Caco-2 (cell line): ENCODE data around the gene MTMR6. TPM values are rescaled to one million over a fixed set of nuclear protein-coding genes. Genes with fewer than 3 reads are reported as not detected.

Experiments used
- BruUV-seq: library from RNA; stranded (reverse); fragments of 400-500 nt; replicated peaks from 2 replicates; lab custom pipeline; 2021; lab: Mats Ljungman, UMichigan
- CTCF ChIA-PET: fragments of 300-600 bp; sonication (Branson Sonifier 250); formaldehyde crosslinking; loops from one replicate; lab custom pipeline; 2022; ENCODE audit warnings: antibody characterized with exemption; lab: Charles Lee
- POLR2A ChIA-PET: fragments of 300-600 bp; sonication (Branson Sonifier 250); formaldehyde crosslinking; loops from one replicate; lab custom pipeline; 2022; ENCODE audit warnings: antibody characterized with exemption; lab: Charles Lee
- DNase-seq, 2 experiments: peaks; one replicate each; pipeline versions ENCODE4 v3.0.0 to v3.0.0-alpha.2; 2020 to 2022
- H3K27me3 ChIP-seq: replicated peaks from 2 replicates; pipeline ENCODE4 v1.6.0; 2011; ENCODE audit warnings: low read length; ENCODE audit not compliant: control insufficient read depth, insufficient read depth
- H3K36me3 ChIP-seq: 2 replicates; pipeline ENCODE4 v1.5.1; 2011; ENCODE audit warnings: low read length; ENCODE audit not compliant: control insufficient read depth, insufficient read depth
- H3K4me1 ChIP-seq: fragments of 250-450 bp; sonication (Bioruptor Pico); 2 replicates; pipeline ENCODE4 v1.5.1; 2020; ENCODE audit warnings: mild to moderate bottlenecking
- H3K4me3 ChIP-seq: 2 replicates; pipeline ENCODE4 v1.5.1; 2011; ENCODE audit warnings: low read depth, mild to moderate bottlenecking, control low read depth, low read length
- H3K9me3 ChIP-seq: fragments of 250-450 bp; sonication (Bioruptor Pico); 2 replicates; pipeline ENCODE4 v1.5.1; 2020; ENCODE audit warnings: mild to moderate bottlenecking, moderate library complexity
- H3K27ac Mint-ChIP-seq: one replicate; pipeline ENCODE4 v1.8.0; 2022; ENCODE audit warnings: mixed read lengths; ENCODE audit not compliant: unreplicated experiment
- H3K27me3 Mint-ChIP-seq: one replicate; pipeline ENCODE4 v1.8.0; 2022; ENCODE audit warnings: mixed read lengths; ENCODE audit not compliant: insufficient read depth, unreplicated experiment
- H3K36me3 Mint-ChIP-seq: one replicate; pipeline ENCODE4 v1.8.0; 2022; ENCODE audit warnings: mild to moderate bottlenecking, mixed read lengths; ENCODE audit not compliant: insufficient read depth, unreplicated experiment
- H3K4me1 Mint-ChIP-seq: one replicate; pipeline ENCODE4 v1.8.0; 2022; ENCODE audit warnings: low read depth, mixed read lengths; ENCODE audit not compliant: unreplicated experiment
- H3K4me3 Mint-ChIP-seq: one replicate; pipeline ENCODE4 v1.8.0; 2022; ENCODE audit warnings: mild to moderate bottlenecking, moderate library complexity, mixed read lengths; ENCODE audit not compliant: unreplicated experiment
- H3K9me3 Mint-ChIP-seq: one replicate; pipeline ENCODE4 v1.8.0; 2022; ENCODE audit warnings: mixed read lengths; ENCODE audit not compliant: unreplicated experiment
- intact Hi-C: fragments of 100-400 bp; cut with micrococcal nuclease; formaldehyde crosslinking; loops from one replicate; pipeline ENCODE4 v1.10.0; 2022; ENCODE audit not compliant: unreplicated experiment
- total RNA-seq: library from RNA; stranded (reverse); gene quantifications from 2 replicates; pipeline ENCODE4 v1.2.3, GENCODE V29; 2022
- TF ChIP-seq, protein P1 (sequence below), 2 experiments: fragments of 200-600 bp in 1 of 2; IDR thresholded peaks; 1 replicate in 1 of 2; 2 replicates in 1 of 2; pipeline versions ENCODE4 v1.5.1 to v1.8.0; 2011 to 2022; ENCODE audit warnings: antibody characterized with exemption in 1 of 2, control low read depth in 1 of 2, inconsistent platforms in 1 of 2, low read depth in 1 of 2, low read length in 1 of 2, mild to moderate bottlenecking in 1 of 2, moderate library complexity in 1 of 2; ENCODE audit not compliant: insufficient read depth in 1 of 2, severe bottlenecking in 1 of 2, unreplicated experiment in 1 of 2

MTMR6 gene
- total RNA-seq, 1 experiment from 2014 or later, result 13.0 TPM

DNA sequence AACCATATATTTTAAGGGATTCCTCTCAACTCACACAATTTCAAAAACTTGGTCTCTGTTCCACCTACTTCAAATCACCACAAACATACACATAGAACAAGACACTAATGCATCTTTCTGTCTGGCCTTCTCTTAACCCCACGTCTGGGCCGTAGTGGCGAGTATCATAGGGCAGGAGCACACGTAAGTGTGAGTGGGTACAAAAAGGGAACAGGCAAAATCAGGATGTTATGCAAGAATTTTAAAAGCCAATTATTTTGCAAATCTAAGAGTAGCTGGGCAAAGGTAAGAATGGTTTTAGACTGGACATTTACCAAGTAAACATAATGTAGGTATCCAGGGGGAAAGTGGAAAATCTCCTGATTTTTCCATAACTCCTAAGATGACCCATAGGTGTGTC is 35.1 kb downstream of the MTMR6 start:
- POLR2A ChIA-PET, result no interaction called here
- H3K4me1 Mint-ChIP-seq, result peaks cover 4% of the 10 kb centered on the region
- H3K27me3 ChIP-seq, result no peaks in the 10 kb centered on the region
- H3K36me3 ChIP-seq, result no peaks in the 10 kb centered on the region; the same call in 1 of the 2 replicates
- CTCF ChIA-PET, result no interaction called here
- BruUV-seq, result no TSS peak
- H3K27ac Mint-ChIP-seq, result no peak overlapping the region
- H3K9me3 ChIP-seq, result no peaks in the 10 kb centered on the region
- no peak overlapping the region for H3K4me3 Mint-ChIP-seq
- no peak overlapping the region for H3K4me3 ChIP-seq
- TF ChIP-seq, protein P1, sequence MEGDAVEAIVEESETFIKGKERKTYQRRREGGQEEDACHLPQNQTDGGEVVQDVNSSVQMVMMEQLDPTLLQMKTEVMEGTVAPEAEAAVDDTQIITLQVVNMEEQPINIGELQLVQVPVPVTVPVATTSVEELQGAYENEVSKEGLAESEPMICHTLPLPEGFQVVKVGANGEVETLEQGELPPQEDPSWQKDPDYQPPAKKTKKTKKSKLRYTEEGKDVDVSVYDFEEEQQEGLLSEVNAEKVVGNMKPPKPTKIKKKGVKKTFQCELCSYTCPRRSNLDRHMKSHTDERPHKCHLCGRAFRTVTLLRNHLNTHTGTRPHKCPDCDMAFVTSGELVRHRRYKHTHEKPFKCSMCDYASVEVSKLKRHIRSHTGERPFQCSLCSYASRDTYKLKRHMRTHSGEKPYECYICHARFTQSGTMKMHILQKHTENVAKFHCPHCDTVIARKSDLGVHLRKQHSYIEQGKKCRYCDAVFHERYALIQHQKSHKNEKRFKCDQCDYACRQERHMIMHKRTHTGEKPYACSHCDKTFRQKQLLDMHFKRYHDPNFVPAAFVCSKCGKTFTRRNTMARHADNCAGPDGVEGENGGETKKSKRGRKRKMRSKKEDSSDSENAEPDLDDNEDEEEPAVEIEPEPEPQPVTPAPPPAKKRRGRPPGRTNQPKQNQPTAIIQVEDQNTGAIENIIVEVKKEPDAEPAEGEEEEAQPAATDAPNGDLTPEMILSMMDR (IDR thresholded peaks at IDR 0.05; ENCODE audit: insufficient read depth in 1 of 2, low read depth in 1 of 2, low read length in 1 of 2, severe bottlenecking in 1 of 2, unreplicated experiment in 1 of 2), result no peak
- no peaks in the 10 kb centered on the region for H3K9me3 Mint-ChIP-seq
- peaks cover 18% of the 10 kb centered on the region for H3K36me3 Mint-ChIP-seq
- intact Hi-C loops, result no loop called here
- peaks cover 21% of the 10 kb centered on the region; the same call in 1 of the 2 replicates for H3K4me1 ChIP-seq
- H3K27me3 Mint-ChIP-seq, result no peaks in the 10 kb centered on the region
- no peak for DNase-seq

DNA sequence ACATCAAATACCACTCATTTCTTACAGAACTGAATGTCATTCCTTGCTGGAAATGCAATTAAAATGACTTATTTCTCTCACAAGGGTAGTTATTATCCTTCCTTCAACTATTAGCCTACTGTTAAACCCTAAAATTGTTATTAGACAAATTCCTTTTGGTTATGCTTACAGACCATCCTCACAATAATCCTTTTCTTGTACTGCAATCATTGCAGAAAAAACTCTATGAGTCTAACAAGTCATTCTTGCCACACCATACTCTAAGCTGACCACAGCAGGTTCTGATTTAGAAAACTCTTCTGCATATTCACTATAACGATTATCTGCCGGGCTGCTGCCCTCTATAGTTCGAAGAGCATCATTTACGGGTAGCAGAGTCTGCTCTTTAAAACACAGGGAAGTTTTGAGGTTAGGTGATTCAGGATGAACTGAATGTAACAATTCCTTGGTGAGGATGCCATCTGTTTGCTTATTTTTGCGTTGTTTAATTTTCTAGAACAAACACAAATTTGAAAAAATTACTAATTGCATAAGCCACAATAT is 38.2 kb downstream of the MTMR6 start:
- no peaks in the 10 kb centered on the region for H3K27me3 Mint-ChIP-seq
- Histone ChIP-seq H3K4me1 (peaks cover 16% of the 10 kb centered on the region; the same call in 1 of the 2 replicates), H3K36me3 (no peaks in the 10 kb centered on the region), H3K27me3 (no peaks in the 10 kb centered on the region), H3K9me3 (no peaks in the 10 kb centered on the region), H3K4me3 (no peak overlapping the region)
- intact Hi-C loops, result no loop called here
- H3K4me3 Mint-ChIP-seq, result no peak overlapping the region
- ChIA-PET POLR2A (no interaction called here), CTCF (no interaction called here)
- TF ChIP-seq, protein P1 (IDR thresholded peaks at IDR 0.05; ENCODE audit: insufficient read depth in 1 of 2, low read depth in 1 of 2, low read length in 1 of 2, severe bottlenecking in 1 of 2, unreplicated experiment in 1 of 2), result peak; percentile 27 to 61
- no TSS peak for BruUV-seq
- DNase-seq, result peak in 1 of 2 experiments; percentile 33
- peaks cover 8% of the 10 kb centered on the region for H3K36me3 Mint-ChIP-seq
- peaks cover 4% of the 10 kb centered on the region for H3K4me1 Mint-ChIP-seq
- no peak overlapping the region for H3K27ac Mint-ChIP-seq
- no peaks in the 10 kb centered on the region for H3K9me3 Mint-ChIP-seq

DNA sequence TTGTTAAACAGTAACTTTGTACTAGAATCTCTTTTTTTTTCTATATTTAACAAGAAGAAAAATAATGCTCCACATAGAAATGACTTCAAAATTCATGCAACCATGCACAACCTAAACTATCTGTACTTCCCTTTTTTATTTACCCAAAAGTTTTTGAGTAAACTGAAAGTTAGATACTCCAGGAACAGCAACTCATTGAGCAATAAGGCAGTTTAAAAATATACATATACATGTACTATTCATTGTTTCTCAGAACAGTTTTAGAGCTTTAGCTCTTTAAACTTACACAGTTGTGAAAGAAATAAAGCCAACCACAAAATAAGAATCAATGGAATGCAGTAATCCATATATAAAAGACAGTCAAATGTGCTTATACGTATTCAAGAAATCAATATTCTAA is 39.2 kb downstream of the MTMR6 start:
- H3K4me3 Mint-ChIP-seq, result no peak overlapping the region
- POLR2A ChIA-PET, result no interaction called here
- H3K4me1 ChIP-seq, result peaks cover 6% of the 10 kb centered on the region; the same call in 1 of the 2 replicates
- H3K4me3 ChIP-seq, result no peak overlapping the region
- no peak overlapping the region for H3K27ac Mint-ChIP-seq
- H3K9me3 ChIP-seq, result no peaks in the 10 kb centered on the region
- H3K27me3 ChIP-seq, result no peaks in the 10 kb centered on the region
- H3K4me1 Mint-ChIP-seq, result no peaks in the 10 kb centered on the region
- BruUV-seq, result no TSS peak
- intact Hi-C loops, result no loop called here
- CTCF ChIA-PET, result no interaction called here
- no peak for DNase-seq
- no peaks in the 10 kb centered on the region for H3K9me3 Mint-ChIP-seq
- peaks cover 8% of the 10 kb centered on the region for H3K36me3 Mint-ChIP-seq
- TF ChIP-seq, protein P1 (IDR thresholded peaks at IDR 0.05; ENCODE audit: insufficient read depth in 1 of 2, low read depth in 1 of 2, low read length in 1 of 2, severe bottlenecking in 1 of 2, unreplicated experiment in 1 of 2), result no peak
- no peaks in the 10 kb centered on the region for H3K27me3 Mint-ChIP-seq
- no peaks in the 10 kb centered on the region for H3K36me3 ChIP-seq
